Measurements from ENCODE around the gene S100A3. TPM values are rescaled to one million over a fixed set of nuclear protein-coding genes. Genes with fewer than 3 reads are reported as not detected.
"Not testable (repeated sequence)": the region's sequence is repeated elsewhere in the genome, so short reads cannot be mapped to it uniquely, and the experiment has no call there.

S100A3 gene
- total RNA-seq, 1 donor from 2014 or later: 0.72 TPM

- DNase-seq: peak; percentile 95
Measured at GRCh38 chr1:153568367-153569099, 19.5 kb upstream of the S100A3 start.

- DNase-seq: no peak
Measured at GRCh38 chr1:153567621-153568366, 18.7 kb upstream of the S100A3 start.

- DNase-seq: peak; percentile 97
Measured at GRCh38 chr1:153566414-153567371, 17.6 kb upstream of the S100A3 start.

GRCh38 chr1:153565529-153566374 is 16.7 kb upstream of the S100A3 start, which contains the start of gene S100A2:
Gene S100A2 (minus strand): TSS chr1:153565844. CDS start chr1:153563877, 1,967 bp downstream.
- peak; percentile 68 for DNase-seq

GRCh38 chr1:153563991-153564390 is 14.9 kb upstream of the S100A3 start:
- no peak for DNase-seq

- no peak for DNase-seq
Measured at GRCh38 chr1:153563483-153563901, 14.4 kb upstream of the S100A3 start.

- DNase-seq: not testable (repeated sequence)
Measured at GRCh38 chr1:153562021-153562420, 13.0 kb upstream of the S100A3 start.

GRCh38 chr1:153561466-153561985 is 12.5 kb upstream of the S100A3 start:
- no peak for DNase-seq

GRCh38 chr1:153560771-153561465 is 11.9 kb upstream of the S100A3 start:
- no peak for DNase-seq

GRCh38 chr1:153560241-153560640 is 11.2 kb upstream of the S100A3 start:
- DNase-seq: no peak

- DNase-seq: no peak
Measured at GRCh38 chr1:153557877-153558276, 8.8 kb upstream of the S100A3 start.

GRCh38 chr1:153556348-153556747 is 7.3 kb upstream of the S100A3 start:
- DNase-seq: no peak

GRCh38 chr1:153553830-153554541 is 4.9 kb upstream of the S100A3 start:
- peak; percentile 43 for DNase-seq

GRCh38 chr1:153553096-153553495 is 4.0 kb upstream of the S100A3 start:
- no peak for DNase-seq

- DNase-seq: no peak
Measured at GRCh38 chr1:153552335-153552734, 3.3 kb upstream of the S100A3 start.

- no peak for DNase-seq
Measured at GRCh38 chr1:153550827-153551500, 1.9 kb upstream of the S100A3 start.

- DNase-seq: no peak
Measured at GRCh38 chr1:153550398-153550758, 1.3 kb upstream of the S100A3 start.

- no peak for DNase-seq
Measured at GRCh38 chr1:153549741-153550397, 811 bp upstream of the S100A3 start.
